Keratinocyte (primary cell): ENCODE measurements around the gene DAO.

Experiments used
- EZH2 ChIP-seq: IDR thresholded peaks from one replicate; pipeline ENCODE4 v1.6.1; 2012; ENCODE audit warnings: inconsistent platforms, mild to moderate bottlenecking, low read length, moderate library complexity
- TF ChIP-seq, protein P1 (sequence below), 3 experiments: IDR thresholded peaks in 1 of 3; conservative IDR thresholded peaks in 1 of 3; optimal IDR thresholded peaks in 1 of 3; 2 replicates in 2 of 3; 3 replicates in 1 of 3; pipeline versions ENCODE3 to v1.5.1; 2011; ENCODE audit warnings: low read length in 3 of 3, mild to moderate bottlenecking in 3 of 3, moderate library complexity in 2 of 3, control low read depth in 1 of 3, inconsistent platforms in 1 of 3; ENCODE audit not compliant: insufficient read depth in 2 of 3; ENCODE audit errors: extremely low read depth in 1 of 3

DNA sequence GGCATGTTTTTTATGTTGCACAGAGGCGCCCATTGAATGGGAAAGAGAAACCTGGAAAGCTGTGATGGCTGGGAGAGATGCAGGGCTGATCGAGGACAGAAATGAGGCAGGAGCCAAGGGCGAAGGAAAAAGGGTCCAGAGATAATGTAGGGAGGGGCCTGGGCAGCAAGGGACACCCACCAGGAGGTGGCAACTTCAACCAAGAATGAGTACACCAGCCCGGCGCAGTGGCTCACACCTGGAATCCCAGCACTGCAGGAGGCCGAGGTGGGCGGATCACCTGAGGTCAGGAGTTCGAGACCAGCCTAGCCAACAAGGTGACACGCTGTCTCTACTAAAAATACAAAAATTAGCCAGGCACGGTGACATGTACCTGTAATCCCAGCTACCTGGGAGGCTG is 26.5 kb upstream of the DAO start:
- TF ChIP-seq EZH2: no peak
- TF ChIP-seq, protein P1, sequence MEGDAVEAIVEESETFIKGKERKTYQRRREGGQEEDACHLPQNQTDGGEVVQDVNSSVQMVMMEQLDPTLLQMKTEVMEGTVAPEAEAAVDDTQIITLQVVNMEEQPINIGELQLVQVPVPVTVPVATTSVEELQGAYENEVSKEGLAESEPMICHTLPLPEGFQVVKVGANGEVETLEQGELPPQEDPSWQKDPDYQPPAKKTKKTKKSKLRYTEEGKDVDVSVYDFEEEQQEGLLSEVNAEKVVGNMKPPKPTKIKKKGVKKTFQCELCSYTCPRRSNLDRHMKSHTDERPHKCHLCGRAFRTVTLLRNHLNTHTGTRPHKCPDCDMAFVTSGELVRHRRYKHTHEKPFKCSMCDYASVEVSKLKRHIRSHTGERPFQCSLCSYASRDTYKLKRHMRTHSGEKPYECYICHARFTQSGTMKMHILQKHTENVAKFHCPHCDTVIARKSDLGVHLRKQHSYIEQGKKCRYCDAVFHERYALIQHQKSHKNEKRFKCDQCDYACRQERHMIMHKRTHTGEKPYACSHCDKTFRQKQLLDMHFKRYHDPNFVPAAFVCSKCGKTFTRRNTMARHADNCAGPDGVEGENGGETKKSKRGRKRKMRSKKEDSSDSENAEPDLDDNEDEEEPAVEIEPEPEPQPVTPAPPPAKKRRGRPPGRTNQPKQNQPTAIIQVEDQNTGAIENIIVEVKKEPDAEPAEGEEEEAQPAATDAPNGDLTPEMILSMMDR (optimal IDR thresholded peaks at IDR 0.05 in 1 of 3, IDR thresholded peaks at IDR 0.05 in 1 of 3, conservative IDR thresholded peaks at IDR 0.05 in 1 of 3; ENCODE audit: extremely low read depth in 1 of 3, insufficient read depth in 2 of 3, low read length in 3 of 3): no peak
